Limb (tissue), 2 donors: Measurements from ENCODE around the gene GLI2.

ENCODE experiments used
- DNase-seq, 2 donors: peaks; one replicate each; pipeline ENCODE4 v3.0.0-alpha.2; 2016; ENCODE audit errors: extremely low spot score in 2 of 2

Gene GLI2

GRCh38 chr2:120735746-120736170, at the start of gene GLI2:
TSS of gene GLI2 (plus strand) at chr2:120735868. CDS start at chr2:120797321, 61,453 bp downstream.
- peak; percentile 89 to 90 for DNase-seq

GRCh38 chr2:120685974-120686297, 49.7 kb upstream of the GLI2 start:
- DNase-seq: no peak

GRCh38 chr2:120686511-120687168, 49.0 kb upstream of the GLI2 start:
- no peak for DNase-seq

GRCh38 chr2:120687210-120687609, 48.5 kb upstream of the GLI2 start:
- no peak for DNase-seq

- no peak for DNase-seq
Measured at GRCh38 chr2:120690521-120690920, 45.1 kb upstream of the GLI2 start.

GRCh38 chr2:120691410-120691809, 44.3 kb upstream of the GLI2 start:
- no peak for DNase-seq

- no peak for DNase-seq
Measured at GRCh38 chr2:120692691-120693090, 43.0 kb upstream of the GLI2 start.

GRCh38 chr2:120693121-120693520, 42.5 kb upstream of the GLI2 start:
- DNase-seq: no peak

GRCh38 chr2:120694034-120694433, 41.6 kb upstream of the GLI2 start:
- no peak for DNase-seq

GRCh38 chr2:120697471-120697870, 38.2 kb upstream of the GLI2 start:
- DNase-seq: no peak

- no peak for DNase-seq
Measured at GRCh38 chr2:120699292-120699691, 36.4 kb upstream of the GLI2 start.

- DNase-seq: no peak
Measured at GRCh38 chr2:120700659-120701058, 35.0 kb upstream of the GLI2 start.

GRCh38 chr2:120701096-120701495, 34.6 kb upstream of the GLI2 start:
- DNase-seq: no peak

GRCh38 chr2:120701499-120701898, 34.2 kb upstream of the GLI2 start:
- no peak for DNase-seq

- DNase-seq: no peak
Measured at GRCh38 chr2:120702061-120702460, 33.6 kb upstream of the GLI2 start.

GRCh38 chr2:120702801-120703200, 32.9 kb upstream of the GLI2 start:
- no peak for DNase-seq

- no peak for DNase-seq
Measured at GRCh38 chr2:120703330-120703994, 32.2 kb upstream of the GLI2 start.

GRCh38 chr2:120704696-120705095, 31.0 kb upstream of the GLI2 start:
- DNase-seq: no peak

- no peak for DNase-seq
Measured at GRCh38 chr2:120707816-120708215, 27.9 kb upstream of the GLI2 start.

- DNase-seq: no peak
Measured at GRCh38 chr2:120708944-120709607, 26.6 kb upstream of the GLI2 start.

- DNase-seq: no peak
Measured at GRCh38 chr2:120709608-120710041, 26.0 kb upstream of the GLI2 start.

GRCh38 chr2:120710256-120710655, 25.4 kb upstream of the GLI2 start:
- no peak for DNase-seq

- DNase-seq: no peak
Measured at GRCh38 chr2:120711694-120712093, 24.0 kb upstream of the GLI2 start.
